ENCODE data around the gene TCF4.

- TF ChIP-seq EZH2 (IDR thresholded peaks at IDR 0.05; ENCODE audit: borderline replicate concordance, insufficient read depth, low read depth, low read length, poor library complexity, severe bottlenecking) (no peak), CTCF (IDR thresholded peaks at IDR 0.05) (no peak)
Observed at GRCh38 chr18:55199291-55199963, 388.6 kb downstream of the TCF4 start.

Measured in B cell (primary cell).